Transverse colon (tissue), 4 donors: ENCODE results near the gene C1QL2. TPM values are rescaled to one million over a fixed set of nuclear protein-coding genes. Genes with fewer than 3 reads are reported as not detected.

ENCODE experiments used
- DNase-seq: peaks from one replicate; pipeline ENCODE4 v3.0.0-alpha.2; 2019
- H3K27ac ChIP-seq, 4 donors: fragments of 200-600 bp; sonication (generic); 2 replicates each; pipeline ENCODE4 v1.5.1; 2016 to 2018; ENCODE audit warnings: inconsistent platforms in 4 of 4
- H3K27me3 ChIP-seq: fragments of 200-600 bp; sonication (generic); 2 replicates; pipeline ENCODE4 v1.5.1; 2017; ENCODE audit warnings: inconsistent platforms
- H3K36me3 ChIP-seq, 4 donors: fragments of 200-600 bp; sonication (generic); 2 replicates each; pipeline ENCODE4 v1.5.1; 2017 to 2019; ENCODE audit warnings: inconsistent platforms in 4 of 4
- H3K4me1 ChIP-seq, 4 donors: fragments of 200-600 bp; sonication (generic); 2 replicates each; pipeline ENCODE4 v1.5.1; 2017 to 2020; ENCODE audit warnings: inconsistent platforms in 4 of 4
- H3K4me3 ChIP-seq, 4 donors: fragments of 200-600 bp; sonication (generic); 1 replicate in 1 of 4; 2 replicates in 3 of 4; pipeline versions ENCODE4 v1.5.1 to v1.6.1; 2017 to 2019; ENCODE audit warnings: inconsistent platforms in 4 of 4
- H3K9me3 ChIP-seq, 2 donors: fragments of 200-600 bp; sonication (generic); 2 replicates each; pipeline ENCODE4 v1.5.1; 2017 to 2019; ENCODE audit warnings: inconsistent platforms in 2 of 2
- CTCF ChIP-seq, 5 experiments: fragments of 200-600 bp in 3 of 5; fragments of 450-650 bp in 2 of 5; sonication (generic) in 3 of 5; IDR thresholded peaks; 1 replicate in 2 of 5; 2 replicates in 3 of 5; pipeline ENCODE4 v1.5.1; 2016 to 2017; ENCODE audit warnings: antibody characterized with exemption in 5 of 5, inconsistent platforms in 3 of 5, mild to moderate bottlenecking in 2 of 5, moderate library complexity in 1 of 5
- EP300 ChIP-seq: sonication (generic); formaldehyde crosslinking; IDR thresholded peaks from one replicate; pipeline ENCODE4 v1.6.1; 2017; ENCODE audit warnings: antibody characterized with exemption, low read depth
- POLR2A ChIP-seq: fragments of 450-650 bp; IDR thresholded peaks from one replicate; pipeline ENCODE4 v1.6.1; 2016; ENCODE audit warnings: antibody characterized with exemption, mild to moderate bottlenecking, moderate library complexity
- POLR2AphosphoS5 ChIP-seq, 3 donors: sonication (generic); formaldehyde crosslinking; IDR thresholded peaks; one replicate each; pipeline ENCODE4 v1.6.1; 2016; ENCODE audit warnings: antibody characterized with exemption in 3 of 3
- WGBS, 2 donors: methylation state at CpG; one replicate each; pipeline ENCODE4 v1.1.5; 2018; ENCODE audit warnings: low coverage in 1 of 2; 5-methylcytosine and 5-hydroxymethylcytosine counted together
- in situ Hi-C, 4 donors: fragments of 200-750 bp; cut with MboI; loops; one replicate each; pipeline versions ENCODE4 v1.15.0 to v1.15.1; 2017; ENCODE audit warnings: low sequenced_read_pairs in 3 of 4, low pct_ligation_motif_present in 1 of 4, low pct_unique_long_range_greater_than_20kb in 1 of 4
- intact Hi-C: fragments of 100-400 bp; cut with DNase I; formaldehyde crosslinking; loops from one replicate; pipeline ENCODE4 v1.15.1; 2023; ENCODE audit warnings: low total_unique reads
- total RNA-seq, 4 donors: library from RNA; depleted of rRNA; stranded (reverse); fragments of >200 nt; gene quantifications; one replicate each; pipeline ENCODE4 v1.1.0, GENCODE V29; 2016

Gene C1QL2
- total RNA-seq, 4 donors from 2014 or later, result not detected

DNA sequence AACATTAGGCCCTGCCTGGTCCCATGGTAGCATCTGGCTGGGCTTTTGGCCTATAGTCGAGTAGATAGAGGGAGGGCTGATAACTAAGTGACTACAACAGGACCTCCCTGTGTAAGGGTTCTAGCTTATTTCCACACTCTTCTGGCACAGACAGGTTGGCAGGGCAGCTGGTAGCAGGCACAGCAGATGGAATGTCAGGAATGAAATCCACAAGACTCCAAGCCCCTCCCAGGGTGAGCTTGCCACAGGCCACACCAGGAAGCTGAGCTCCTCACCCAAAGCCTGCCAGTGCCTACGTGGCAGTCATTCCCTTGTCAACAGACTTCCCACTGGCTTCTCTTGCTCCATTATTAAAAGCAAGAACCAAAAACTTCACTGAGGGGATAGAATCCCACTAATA, 20.7 kb upstream of the C1QL2 start:
- no peak for DNase-seq
- no peaks in the 10 kb centered on the region for H3K4me1 ChIP-seq
- H3K9me3 ChIP-seq, result no peaks in the 10 kb centered on the region
- no peak for TF ChIP-seq POLR2A
- TF ChIP-seq CTCF (IDR thresholded peaks at IDR 0.05), result no peak
- no peak for TF ChIP-seq EP300
- no peak for TF ChIP-seq POLR2AphosphoS5 (IDR thresholded peaks at IDR 0.05)
- no peaks in the 10 kb centered on the region for H3K27me3 ChIP-seq
- intact Hi-C loops (no loop called here), in situ Hi-C loops (loop anchor here (10.0 to 25.0 kb wide), 2 partner anchors 292 to 294 kb away; no protein-coding TSS in a partner anchor)
- H3K4me3 ChIP-seq, result no peak overlapping the region
- no peaks in the 10 kb centered on the region for H3K36me3 ChIP-seq
- no peak overlapping the region for H3K27ac ChIP-seq
- 62% methylated on average over 2 of the region's 2 CpGs; no CpG with 5 or more reads in 1 of the 2 donors for WGBS, 2 donors

GRCh38 chr2:119178776-119179175, 20.2 kb upstream of the C1QL2 start:
- 90% methylated on average over 6 of the region's 6 CpGs; no CpG with 5 or more reads in 1 of the 2 donors for WGBS, 2 donors
- Histone ChIP-seq H3K27ac (no peak overlapping the region), H3K27me3 (no peaks in the 10 kb centered on the region), H3K36me3 (no peaks in the 10 kb centered on the region), H3K4me1 (no peaks in the 10 kb centered on the region), H3K9me3 (no peaks in the 10 kb centered on the region), H3K4me3 (no peak overlapping the region)
- TF ChIP-seq POLR2AphosphoS5 (IDR thresholded peaks at IDR 0.05) (no peak), POLR2A (no peak), CTCF (IDR thresholded peaks at IDR 0.05) (no peak), EP300 (no peak)
- DNase-seq, result no peak
- intact Hi-C loops, result no loop called here
- in situ Hi-C loops, result loop anchor here (10.0 to 25.0 kb wide), 2 partner anchors 291 to 294 kb away; no protein-coding TSS in a partner anchor

DNA sequence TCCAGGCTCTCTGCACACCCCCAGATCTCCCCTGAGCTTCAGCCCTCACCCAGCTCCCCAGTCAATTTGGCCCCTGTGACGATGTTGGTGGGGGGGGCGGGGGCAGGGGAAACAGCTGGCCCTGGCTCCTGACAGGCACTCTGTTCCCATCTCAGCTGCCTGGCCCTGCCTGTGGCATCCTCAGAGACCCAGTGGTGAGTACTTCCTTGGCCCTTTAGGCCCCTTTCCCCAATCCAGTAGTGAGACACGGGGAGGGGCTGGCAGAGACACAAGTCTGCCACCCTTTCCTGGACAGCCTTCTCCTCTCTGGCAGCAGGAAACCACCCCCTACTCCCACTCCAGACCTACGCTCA, 19.3 kb upstream of the C1QL2 start:
- in situ Hi-C loops (loop anchor here (10.0 to 25.0 kb wide), 2 partner anchors 291 to 293 kb away; no protein-coding TSS in a partner anchor), intact Hi-C loops (no loop called here)
- H3K4me1 ChIP-seq, result no peaks in the 10 kb centered on the region
- H3K36me3 ChIP-seq, result no peaks in the 10 kb centered on the region
- H3K27me3 ChIP-seq, result no peaks in the 10 kb centered on the region
- TF ChIP-seq CTCF (IDR thresholded peaks at IDR 0.05) (no peak), EP300 (no peak), POLR2AphosphoS5 (IDR thresholded peaks at IDR 0.05) (no peak)
- H3K4me3 ChIP-seq, result no peak overlapping the region
- 68% methylated on average over 4 of the region's 4 CpGs; no CpG with 5 or more reads in 1 of the 2 donors for WGBS, 2 donors
- H3K27ac ChIP-seq, result no peak overlapping the region
- H3K9me3 ChIP-seq, result no peaks in the 10 kb centered on the region
- no peak for DNase-seq

DNA sequence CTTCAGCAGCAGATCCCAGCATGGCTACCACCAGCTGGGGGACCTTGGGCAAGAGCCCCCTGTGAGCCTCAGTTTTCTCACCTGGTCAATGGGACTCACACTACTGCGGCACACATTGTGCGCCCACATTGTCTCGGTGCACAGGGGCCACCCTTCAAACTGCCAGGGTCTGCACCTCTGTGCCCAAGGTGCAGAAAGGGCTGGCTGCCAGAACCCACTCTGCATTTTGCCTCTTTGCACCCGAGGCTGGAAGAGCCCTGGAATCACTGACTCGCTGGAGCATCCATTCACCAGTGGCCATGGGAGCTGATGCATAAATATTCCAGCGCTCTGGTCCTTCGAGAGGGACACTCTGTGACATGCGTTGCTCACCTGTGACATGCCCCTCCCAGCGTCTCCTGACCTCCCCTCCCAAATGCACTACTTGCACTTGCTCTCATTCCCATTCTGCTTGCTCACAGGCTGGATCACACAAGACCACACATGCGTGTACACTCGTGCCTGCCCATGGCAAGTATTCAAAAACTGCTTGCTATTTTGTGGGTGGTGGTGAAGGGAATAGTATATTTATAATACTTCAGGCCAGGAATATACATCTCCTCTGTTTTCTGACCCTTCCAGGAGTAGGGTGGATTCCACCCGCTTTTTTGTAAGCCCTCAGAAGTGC, 18.8 kb upstream of the C1QL2 start:
- Histone ChIP-seq H3K27ac (no peak overlapping the region), H3K4me1 (no peaks in the 10 kb centered on the region), H3K9me3 (no peaks in the 10 kb centered on the region), H3K36me3 (no peaks in the 10 kb centered on the region), H3K4me3 (no peak overlapping the region), H3K27me3 (no peaks in the 10 kb centered on the region)
- intact Hi-C loops (no loop called here), in situ Hi-C loops (loop anchor here (10.0 to 25.0 kb wide), 2 partner anchors 290 to 293 kb away; no protein-coding TSS in a partner anchor)
- WGBS, 2 donors, result 80 to 86% methylated on average over 1 to 12 of the region's 12 CpGs
- no peak for TF ChIP-seq POLR2A
- no peak for TF ChIP-seq CTCF (IDR thresholded peaks at IDR 0.05)
- TF ChIP-seq POLR2AphosphoS5 (IDR thresholded peaks at IDR 0.05), result no peak
- no peak for TF ChIP-seq EP300
- DNase-seq, result no peak
